HEK293T (cell line): ENCODE measurements around the gene CSHL1.
"Not testable (repeated sequence)": the region's sequence is repeated elsewhere in the genome, so short reads cannot be mapped to it uniquely, and the experiment has no call there.

Experiments
- ARNT ChIP-seq: fragments of 450-650 bp; IDR thresholded peaks from 2 replicates; pipeline ENCODE4 v1.6.1; 2017; ENCODE audit warnings: mild to moderate bottlenecking
- ELF4 ChIP-seq: fragments of 450-650 bp; IDR thresholded peaks from 2 replicates; pipeline ENCODE4 v1.6.1; 2017; ENCODE audit warnings: antibody characterized with exemption
- FOXA1 ChIP-seq: fragments of 450-650 bp; IDR thresholded peaks from 2 replicates; pipeline ENCODE4 v1.6.1; 2016; ENCODE audit warnings: mild to moderate bottlenecking
- FOXM1 ChIP-seq: fragments of 450-650 bp; IDR thresholded peaks from 2 replicates; pipeline ENCODE4 v1.6.1; 2017; ENCODE audit warnings: mild to moderate bottlenecking, borderline replicate concordance
- L3MBTL2 ChIP-seq: fragments of 450-650 bp; conservative IDR thresholded peaks from 2 replicates; pipeline ENCODE4 v1.6.1; 2016; ENCODE audit warnings: mild to moderate bottlenecking
- NFRKB ChIP-seq: fragments of 450-650 bp; IDR thresholded peaks from 2 replicates; pipeline ENCODE4 v1.6.1; 2016; ENCODE audit warnings: mild to moderate bottlenecking, moderate library complexity
- PKNOX1 ChIP-seq: fragments of 450-650 bp; IDR thresholded peaks from 2 replicates; pipeline ENCODE4 v1.6.1; 2016
- SUZ12 ChIP-seq: fragments of 450-650 bp; IDR thresholded peaks from 2 replicates; pipeline ENCODE4 v1.6.1; 2016; ENCODE audit warnings: mild to moderate bottlenecking
- TARDBP ChIP-seq: fragments of 450-650 bp; IDR thresholded peaks from 2 replicates; pipeline ENCODE4 v1.6.1; 2016

DNA sequence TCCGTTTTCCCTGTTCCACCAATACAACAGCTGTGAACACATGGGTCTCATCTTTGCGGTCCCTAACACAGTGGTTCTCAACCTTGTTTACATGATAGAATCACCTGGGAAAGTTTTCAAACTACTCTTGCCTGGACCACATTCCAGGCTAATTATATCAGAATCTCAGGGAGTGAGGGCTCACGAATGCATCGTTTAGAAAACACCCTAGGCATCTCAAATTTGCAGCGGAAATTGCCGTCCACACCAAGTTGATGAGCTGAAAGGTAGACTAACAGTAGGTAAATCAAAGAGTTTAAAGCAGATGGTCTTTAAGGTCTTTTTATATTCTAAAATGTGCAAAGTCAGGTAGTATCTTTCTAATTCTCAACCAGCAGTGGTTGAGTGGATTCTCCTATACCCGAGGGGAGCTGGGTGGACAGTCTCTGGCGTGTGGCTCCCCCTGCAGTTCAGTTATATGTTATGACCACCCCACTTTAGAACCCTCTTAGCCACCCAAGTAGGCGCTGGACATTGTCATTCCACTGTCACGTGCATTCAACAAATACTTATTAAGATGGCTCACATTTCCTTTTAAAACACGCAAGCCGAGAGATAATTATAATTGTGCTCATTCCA lies 3.8 kb downstream of the CSHL1 start:
- not testable (repeated sequence) for TF ChIP-seq FOXM1, L3MBTL2, TARDBP, ELF4, FOXA1, PKNOX1, NFRKB, ARNT, SUZ12
